Measurements from ENCODE around the gene DPEP1.
A peak's percentile ranks its signal among the peaks of the same experiment; 100 is the strongest.
"Not testable (repeated sequence)": the region's sequence is repeated elsewhere in the genome, so short reads cannot be mapped to it uniquely, and the experiment has no call there.

The DPEP1 gene

GRCh38 chr16:89658221-89658879, 44.9 kb downstream of the DPEP1 start:
- H2AFZ ChIP-seq (ENCODE audit: low read depth, low read length): peak overlapping the region; percentile 81
- H3K4me1 ChIP-seq (ENCODE audit: low read length): peaks cover 10% of the 10 kb centered on the region
- H3K4me2 ChIP-seq (ENCODE audit: low read length): peak overlapping the region; percentile 87
- peaks cover 17% of the 10 kb centered on the region for H3K36me3 ChIP-seq (replicated peaks; ENCODE audit: low read depth, low read length)
- H3K9me3 ChIP-seq (ENCODE audit: insufficient read depth, low read length): no peaks in the 10 kb centered on the region
- peak overlapping the region; percentile 95 for H3K9ac ChIP-seq (ENCODE audit: low read length)
- H3K4me3 ChIP-seq (ENCODE audit: low read length): peak overlapping the region; percentile 95
- no peak for TF ChIP-seq CTCF (IDR thresholded peaks at IDR 0.05; ENCODE audit: low read depth, low read length)
- TF ChIP-seq EZH2phosphoT487 (IDR thresholded peaks at IDR 0.05; ENCODE audit: low read depth): no peak
- H3K79me2 ChIP-seq (ENCODE audit: low read length): peaks cover 44% of the 10 kb centered on the region
- peak overlapping the region; percentile 41 for H3K27ac ChIP-seq (ENCODE audit: low read length)
- H4K20me1 ChIP-seq (ENCODE audit: insufficient read depth, low read length): no peaks in the 10 kb centered on the region
- H3K27me3 ChIP-seq (ENCODE audit: low read depth, low read length): no peaks in the 10 kb centered on the region

GRCh38 chr16:89660146-89660545, 46.7 kb downstream of the DPEP1 start:
- no peak overlapping the region for H2AFZ ChIP-seq (ENCODE audit: low read depth, low read length)
- H3K9me3 ChIP-seq (ENCODE audit: insufficient read depth, low read length): no peaks in the 10 kb centered on the region
- no peak overlapping the region for H3K4me3 ChIP-seq (ENCODE audit: low read length)
- H3K27me3 ChIP-seq (ENCODE audit: low read depth, low read length): no peaks in the 10 kb centered on the region
- peaks cover 32% of the 10 kb centered on the region for H3K79me2 ChIP-seq (ENCODE audit: low read length)
- H4K20me1 ChIP-seq (ENCODE audit: insufficient read depth, low read length): no peaks in the 10 kb centered on the region
- H3K4me1 ChIP-seq (ENCODE audit: low read length): peaks cover 10% of the 10 kb centered on the region
- H3K36me3 ChIP-seq (replicated peaks; ENCODE audit: low read depth, low read length): peaks cover 17% of the 10 kb centered on the region
- no peak overlapping the region for H3K9ac ChIP-seq (ENCODE audit: low read length)
- TF ChIP-seq EZH2phosphoT487 (IDR thresholded peaks at IDR 0.05; ENCODE audit: low read depth) (no peak), CTCF (IDR thresholded peaks at IDR 0.05; ENCODE audit: low read depth, low read length) (no peak)
- H3K4me2 ChIP-seq (ENCODE audit: low read length): no peak overlapping the region
- no peak overlapping the region for H3K27ac ChIP-seq (ENCODE audit: low read length)

- Histone ChIP-seq H3K36me3 (replicated peaks; ENCODE audit: low read depth, low read length) (peaks cover 17% of the 10 kb centered on the region), H3K27me3 (ENCODE audit: low read depth, low read length) (no peaks in the 10 kb centered on the region), H3K79me2 (ENCODE audit: low read length) (peaks cover 22% of the 10 kb centered on the region), H2AFZ (ENCODE audit: low read depth, low read length) (no peak overlapping the region), H3K27ac (ENCODE audit: low read length) (no peak overlapping the region), H3K4me3 (ENCODE audit: low read length) (no peak overlapping the region), H4K20me1 (ENCODE audit: insufficient read depth, low read length) (no peaks in the 10 kb centered on the region), H3K9me3 (ENCODE audit: insufficient read depth, low read length) (no peaks in the 10 kb centered on the region), H3K9ac (ENCODE audit: low read length) (no peak overlapping the region), H3K4me1 (ENCODE audit: low read length) (peaks cover 10% of the 10 kb centered on the region), H3K4me2 (ENCODE audit: low read length) (no peak overlapping the region)
- TF ChIP-seq CTCF (IDR thresholded peaks at IDR 0.05; ENCODE audit: low read depth, low read length) (no peak), EZH2phosphoT487 (IDR thresholded peaks at IDR 0.05; ENCODE audit: low read depth) (no peak)
Observed at GRCh38 chr16:89661215-89661614, 47.8 kb downstream of the DPEP1 start.

GRCh38 chr16:89664238-89664637, 50.8 kb downstream of the DPEP1 start:
- not testable (repeated sequence) for H3K27me3 ChIP-seq (ENCODE audit: low read depth, low read length); H3K4me3 ChIP-seq (ENCODE audit: low read length); H3K4me2 ChIP-seq (ENCODE audit: low read length); H3K4me1 ChIP-seq (ENCODE audit: low read length); H3K9me3 ChIP-seq (ENCODE audit: insufficient read depth, low read length); H3K79me2 ChIP-seq (ENCODE audit: low read length); H4K20me1 ChIP-seq (ENCODE audit: insufficient read depth, low read length); H3K27ac ChIP-seq (ENCODE audit: low read length); H2AFZ ChIP-seq (ENCODE audit: low read depth, low read length); H3K9ac ChIP-seq (ENCODE audit: low read length)
- peaks cover 17% of the 10 kb centered on the region for H3K36me3 ChIP-seq (replicated peaks; ENCODE audit: low read depth, low read length)
